Stimulated activated CD8-positive, alpha-beta memory T cell treated with anti-CD3 and anti-CD28 coated beads, Interleukin-4, amount 100 ng/mL, for 48 hours (primary cell): ENCODE data around the gene RIMBP3C.
"Not testable (repeated sequence)": the region's sequence is repeated elsewhere in the genome, so short reads cannot be mapped to it uniquely, and the experiment has no call there.

Experiments
- DNase-seq: peaks from one replicate; pipeline ENCODE4 v3.0.0-alpha.2; 2020

Gene RIMBP3C

GRCh38 chr22:21551361-21551760, at the start of gene RIMBP3C:
Gene RIMBP3C, minus strand, starts transcription at chr22:21551461. Its CDS starts 485 bp downstream, at chr22:21550976.
- DNase-seq, result not testable (repeated sequence)

GRCh38 chr22:21599053-21599893, 48.0 kb upstream of the RIMBP3C start:
- no peak for DNase-seq

- no peak for DNase-seq
Observed at GRCh38 chr22:21598302-21598701, 47.0 kb upstream of the RIMBP3C start.

GRCh38 chr22:21596356-21597135, 45.3 kb upstream of the RIMBP3C start:
- DNase-seq, result not testable (repeated sequence)

GRCh38 chr22:21594865-21595452, 43.7 kb upstream of the RIMBP3C start:
- DNase-seq, result no peak

- DNase-seq, result no peak
Observed at GRCh38 chr22:21593406-21594232, 42.4 kb upstream of the RIMBP3C start.

GRCh38 chr22:21592422-21592821, 41.2 kb upstream of the RIMBP3C start:
- no peak for DNase-seq

GRCh38 chr22:21591695-21592094, 40.4 kb upstream of the RIMBP3C start:
- DNase-seq, result no peak

GRCh38 chr22:21590809-21591641, 39.8 kb upstream of the RIMBP3C start:
- no peak for DNase-seq

GRCh38 chr22:21589396-21589795, 38.1 kb upstream of the RIMBP3C start:
- no peak for DNase-seq

GRCh38 chr22:21587803-21588611, 36.7 kb upstream of the RIMBP3C start:
- DNase-seq, result peak; percentile 66

- no peak for DNase-seq
Observed at GRCh38 chr22:21585389-21585788, 34.1 kb upstream of the RIMBP3C start.

GRCh38 chr22:21582801-21583740, 31.8 kb upstream of the RIMBP3C start:
- DNase-seq, result no peak

- not testable (repeated sequence) for DNase-seq
Observed at GRCh38 chr22:21581009-21581713, 29.9 kb upstream of the RIMBP3C start.

- DNase-seq, result not testable (repeated sequence)
Observed at GRCh38 chr22:21580623-21581007, 29.4 kb upstream of the RIMBP3C start.

GRCh38 chr22:21579474-21579851, 28.2 kb upstream of the RIMBP3C start:
- no peak for DNase-seq

- DNase-seq, result no peak
Observed at GRCh38 chr22:21573750-21574494, 22.7 kb upstream of the RIMBP3C start.

GRCh38 chr22:21573293-21573734, 22.1 kb upstream of the RIMBP3C start:
- DNase-seq, result no peak
